T-helper 2 cell (primary cell): ENCODE measurements around the gene TMEM150A.
"Not testable (repeated sequence)": the region's sequence is repeated elsewhere in the genome, so short reads cannot be mapped to it uniquely, and the experiment has no call there.

Experiments used
- DNase-seq, 5 experiments: peaks; one replicate each; pipeline versions ENCODE4 v3.0.0 to v3.0.0-alpha.2; 2012 to 2022

TMEM150A gene

DNA sequence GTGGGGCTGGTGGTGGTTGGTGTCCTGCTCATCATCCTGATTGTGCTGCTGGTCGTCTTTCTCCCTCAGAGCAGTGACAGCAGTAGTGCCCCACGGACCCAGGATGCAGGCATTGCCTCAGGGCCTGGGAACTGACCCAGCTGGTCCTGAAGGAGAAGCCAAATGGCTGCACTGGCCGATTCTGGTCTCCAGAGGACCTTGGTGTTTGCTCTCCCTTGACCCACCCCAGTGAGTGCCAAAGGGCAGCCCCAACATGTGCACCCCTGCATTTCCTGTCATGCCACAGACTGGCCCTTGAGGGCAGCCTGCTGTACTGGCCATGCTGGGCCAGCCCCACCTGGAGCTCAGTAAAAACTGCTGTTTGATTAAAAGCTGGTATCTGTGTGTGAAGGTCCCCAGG lies 9.5 kb downstream of the TMEM150A start:
- no peak for DNase-seq

DNA sequence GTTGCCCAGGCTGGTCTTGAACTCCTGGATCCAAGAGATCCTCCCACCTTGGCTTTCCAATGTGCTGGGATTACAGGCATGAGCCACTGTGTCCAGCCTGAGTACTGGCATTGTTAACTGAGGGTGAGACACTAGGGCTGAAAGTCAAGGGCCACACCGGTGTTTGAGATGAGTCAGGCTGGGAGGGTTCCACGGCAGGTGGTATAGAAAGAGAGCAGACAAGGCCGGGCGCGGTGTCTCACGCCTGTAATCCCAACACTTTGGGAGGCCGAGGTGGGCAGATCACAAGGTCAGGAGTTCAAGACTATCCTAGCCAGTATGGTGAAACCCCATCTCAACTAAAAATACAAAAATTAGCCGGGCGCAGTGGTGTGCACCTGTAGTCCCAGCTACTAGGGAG lies 10.2 kb downstream of the TMEM150A start:
- not testable (repeated sequence) for DNase-seq

DNA sequence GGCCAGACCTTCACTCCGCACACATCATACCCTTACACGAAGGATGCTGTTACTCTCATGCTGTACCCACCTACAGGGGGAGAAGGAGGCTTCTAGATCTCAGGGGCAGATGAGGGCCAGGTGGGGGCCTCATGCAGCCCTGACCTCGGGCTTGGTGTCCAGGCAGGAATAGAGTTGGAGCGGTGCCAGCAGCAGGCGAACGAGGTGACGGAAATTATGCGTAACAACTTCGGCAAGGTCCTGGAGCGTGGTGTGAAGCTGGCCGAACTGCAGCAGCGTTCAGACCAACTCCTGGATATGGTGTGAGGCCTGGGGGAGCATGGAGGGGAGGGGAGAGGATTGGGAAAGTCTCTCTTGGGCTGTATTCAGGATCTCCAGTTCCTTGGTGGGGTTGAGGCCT lies 10.9 kb downstream of the TMEM150A start:
- DNase-seq = no peak

DNA sequence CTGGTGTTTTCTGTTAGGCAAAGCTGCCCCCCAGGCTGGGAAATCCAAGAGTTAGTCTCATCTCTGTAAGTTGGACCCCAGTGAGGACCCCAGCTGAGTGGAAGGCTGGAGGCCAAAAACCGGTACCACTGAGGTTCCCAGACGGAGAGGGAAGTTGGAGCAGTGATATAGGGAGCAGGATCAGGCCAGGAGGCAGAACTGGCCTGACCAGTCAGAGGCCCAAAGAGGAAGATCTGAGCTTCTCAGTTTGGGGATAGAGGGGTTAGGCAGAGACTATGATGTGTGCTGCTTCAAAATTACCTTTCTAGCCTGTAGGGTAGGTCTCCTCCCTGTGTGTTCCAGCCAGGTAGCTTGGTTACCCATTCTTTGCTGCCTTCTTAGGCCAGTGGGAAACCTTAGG lies 11.5 kb downstream of the TMEM150A start:
- DNase-seq = no peak

DNA sequence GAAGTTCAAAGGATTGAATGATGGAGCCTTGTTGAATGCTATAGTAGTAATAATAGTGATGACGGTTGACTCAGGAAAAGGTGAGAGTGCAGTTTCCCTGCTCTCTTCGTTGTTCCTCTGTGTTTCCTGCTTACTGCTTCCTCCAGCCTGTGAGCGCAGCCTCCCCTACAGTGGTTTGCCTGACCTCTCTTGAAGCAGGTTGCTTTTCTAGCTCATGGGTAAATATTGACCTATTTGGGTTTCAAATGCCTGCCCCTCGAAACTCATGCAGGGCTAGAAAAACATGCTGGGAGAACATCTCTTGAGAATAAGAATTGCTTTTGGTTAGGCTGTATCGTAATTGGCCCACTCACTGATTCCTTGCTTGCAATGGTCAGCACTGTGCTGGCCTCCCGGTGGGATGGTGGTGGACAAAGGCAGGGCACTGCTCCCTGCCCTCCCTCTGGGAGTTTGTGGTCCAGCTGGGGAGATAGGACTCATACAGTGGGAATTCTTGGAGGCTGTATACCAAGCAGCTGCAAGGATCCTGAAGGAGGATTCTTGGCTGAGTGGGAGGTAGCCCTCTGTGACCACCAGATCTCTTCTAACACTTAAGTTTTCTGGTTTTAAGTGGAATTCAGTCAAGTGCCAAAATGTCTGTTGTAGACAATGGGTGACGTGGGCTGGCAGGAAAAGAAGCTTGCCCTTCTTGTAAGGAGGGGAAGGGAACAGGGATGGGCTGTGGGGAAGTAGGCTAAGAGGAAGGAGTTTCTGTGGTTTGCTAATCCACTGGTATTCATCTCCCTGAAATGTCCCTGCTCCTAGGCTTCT lies 12.3 kb downstream of the TMEM150A start:
- DNase-seq = no peak

DNA sequence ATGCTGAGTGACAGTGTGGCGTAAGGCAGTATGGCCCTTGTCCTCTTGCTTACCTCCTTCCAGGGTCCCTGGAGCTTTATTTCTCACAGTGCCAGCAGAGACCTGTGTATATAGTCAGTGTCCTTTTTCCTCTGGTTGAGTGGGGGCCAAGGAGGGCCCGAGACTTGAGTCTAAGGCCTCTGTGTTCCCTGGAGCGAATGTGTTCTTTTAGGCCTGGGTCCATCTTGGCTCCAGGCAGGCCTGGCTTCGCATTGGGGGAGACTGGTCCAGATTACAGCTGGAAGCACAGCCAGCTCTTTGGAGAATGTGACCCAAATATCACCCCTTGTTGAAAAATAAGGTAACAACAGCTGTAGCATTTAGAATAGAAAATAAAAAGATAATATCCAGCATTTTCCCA lies 13.3 kb downstream of the TMEM150A start:
- DNase-seq = no peak

DNA sequence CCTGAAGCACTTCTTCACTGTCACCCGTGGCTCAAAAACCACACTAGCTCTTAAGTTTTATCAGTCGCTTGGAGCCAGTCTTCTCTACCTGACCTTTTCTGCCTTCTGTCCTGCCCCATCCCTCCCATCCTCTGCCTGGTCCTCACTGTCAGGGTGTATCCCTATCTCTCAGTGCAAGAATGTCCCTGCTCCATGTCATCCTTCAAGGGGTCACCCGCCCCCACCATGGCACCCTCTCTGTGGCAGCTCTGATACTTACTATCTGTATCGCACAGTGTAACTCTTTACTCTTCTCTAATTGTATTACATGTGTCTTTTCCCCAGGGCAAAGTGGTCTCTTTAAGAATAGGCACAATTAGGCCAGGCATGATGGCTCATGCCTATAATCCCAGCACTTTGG lies 13.9 kb downstream of the TMEM150A start:
- DNase-seq = no peak

DNA sequence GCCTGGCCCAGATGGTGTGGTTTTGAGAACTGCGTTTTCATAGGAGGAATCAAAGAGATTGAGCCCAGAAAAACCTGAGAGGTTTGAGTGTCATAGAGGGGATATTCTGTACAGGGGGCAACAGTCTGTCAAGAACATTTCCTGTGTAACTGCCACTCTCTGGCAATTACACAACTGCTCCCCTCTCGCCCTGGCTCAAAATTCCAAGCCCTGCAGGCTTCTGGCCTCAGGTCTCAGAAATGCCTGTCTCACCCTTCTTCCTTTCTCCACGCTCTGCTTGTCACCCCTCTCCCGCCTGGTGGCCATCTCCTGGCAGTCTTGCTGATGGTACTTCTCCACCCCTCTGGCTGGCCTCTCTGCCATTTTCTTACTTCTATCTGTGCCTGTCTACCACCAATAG lies 14.3 kb downstream of the TMEM150A start:
- no peak for DNase-seq

DNA sequence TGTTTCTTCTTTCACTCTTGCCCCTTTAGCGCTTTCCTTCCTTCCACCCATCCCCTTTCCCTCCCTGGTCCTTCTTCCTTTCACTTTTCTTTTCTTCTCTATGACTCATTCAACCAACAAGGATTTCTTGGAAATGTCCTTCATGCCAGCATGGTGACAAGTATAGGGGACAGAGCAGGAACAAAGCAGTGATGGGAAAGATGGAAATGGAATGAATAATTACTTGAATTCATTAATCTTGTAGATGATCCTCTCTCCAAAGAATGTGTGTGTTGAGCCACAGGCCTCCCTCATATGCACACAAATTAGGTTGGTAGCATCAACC lies 16.8 kb downstream of the TMEM150A start:
- DNase-seq = no peak

DNA sequence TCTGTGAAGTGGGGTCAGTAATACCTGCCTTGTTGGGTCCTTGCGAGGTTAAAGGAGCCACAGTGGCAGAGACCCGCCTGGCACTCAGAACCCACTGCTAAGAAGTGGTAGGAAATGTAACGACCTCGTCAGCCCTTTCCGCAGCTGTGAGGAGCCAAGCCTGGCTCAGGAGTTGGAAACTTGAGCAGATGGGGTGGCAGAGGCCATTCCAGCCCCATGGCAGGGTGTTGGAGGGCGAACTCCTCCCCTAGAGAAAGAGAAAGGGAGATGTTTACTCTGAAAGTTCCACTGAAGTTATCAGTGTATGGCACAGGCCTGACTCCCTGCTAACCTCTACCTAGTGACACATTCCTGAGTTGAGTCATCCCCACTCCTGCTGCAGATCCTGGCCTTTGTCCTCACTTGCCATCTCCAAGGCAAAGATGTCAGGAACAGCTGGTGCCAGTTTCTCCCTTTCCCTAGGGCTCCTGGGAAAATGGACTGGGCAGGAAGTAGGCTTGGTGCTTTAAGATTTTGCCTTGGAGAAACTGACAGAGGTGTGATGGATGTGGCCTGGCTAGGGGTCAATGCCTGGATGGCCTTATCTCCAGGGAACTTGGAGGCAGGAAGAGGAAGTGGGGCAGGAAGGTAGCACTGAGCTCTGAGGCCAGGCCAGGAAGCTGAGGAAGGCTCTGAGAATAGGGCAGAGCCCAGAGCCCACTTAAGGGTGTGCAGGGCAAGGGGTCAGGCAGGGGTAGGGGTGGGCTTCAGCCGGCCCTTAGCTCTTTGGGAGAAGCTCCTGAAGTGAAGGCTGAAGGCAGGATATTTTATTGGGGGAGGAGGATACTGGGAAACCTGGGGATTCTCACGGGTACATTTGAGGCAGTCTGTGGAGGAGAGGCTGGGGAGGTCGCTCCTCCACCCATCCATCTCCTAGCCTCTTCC lies 17.4 kb downstream of the TMEM150A start:
- DNase-seq = peak in 2 of 5 experiments; percentile 6 to 55

DNA sequence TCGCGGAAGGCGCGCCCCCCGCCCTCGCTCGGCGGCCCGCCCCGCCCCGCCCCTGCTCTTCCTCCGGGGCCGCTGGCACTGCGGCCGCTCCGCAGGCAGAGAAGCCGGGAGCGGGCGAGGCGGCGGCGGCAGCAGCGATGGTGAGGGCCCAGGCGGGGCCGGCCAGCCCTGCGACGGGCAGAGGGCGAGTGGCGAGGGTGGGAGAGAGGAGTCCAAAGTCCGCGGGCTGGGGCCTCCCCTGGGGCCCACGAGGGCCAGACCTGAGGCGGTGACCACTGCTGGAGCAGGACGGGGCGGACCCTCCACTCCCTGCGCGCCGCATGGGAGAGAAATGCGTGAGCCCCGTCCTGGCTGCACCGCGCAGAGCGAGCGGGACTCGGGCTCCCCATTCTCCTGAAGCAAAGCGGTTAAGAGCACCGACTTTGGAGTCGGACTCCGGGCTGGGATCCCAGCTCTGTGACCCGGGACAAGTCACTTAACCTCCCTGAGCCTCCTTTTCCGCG lies 18.1 kb downstream of the TMEM150A start, which contains the start of gene VAMP5:
VAMP5 (plus strand) TSS at position 78 of the 503 bp plus-strand sequence; CDS start at position 138, 60 bp downstream.
- DNase-seq = peak in 3 of 5 experiments; percentile 32 to 61 (median 33)

DNA sequence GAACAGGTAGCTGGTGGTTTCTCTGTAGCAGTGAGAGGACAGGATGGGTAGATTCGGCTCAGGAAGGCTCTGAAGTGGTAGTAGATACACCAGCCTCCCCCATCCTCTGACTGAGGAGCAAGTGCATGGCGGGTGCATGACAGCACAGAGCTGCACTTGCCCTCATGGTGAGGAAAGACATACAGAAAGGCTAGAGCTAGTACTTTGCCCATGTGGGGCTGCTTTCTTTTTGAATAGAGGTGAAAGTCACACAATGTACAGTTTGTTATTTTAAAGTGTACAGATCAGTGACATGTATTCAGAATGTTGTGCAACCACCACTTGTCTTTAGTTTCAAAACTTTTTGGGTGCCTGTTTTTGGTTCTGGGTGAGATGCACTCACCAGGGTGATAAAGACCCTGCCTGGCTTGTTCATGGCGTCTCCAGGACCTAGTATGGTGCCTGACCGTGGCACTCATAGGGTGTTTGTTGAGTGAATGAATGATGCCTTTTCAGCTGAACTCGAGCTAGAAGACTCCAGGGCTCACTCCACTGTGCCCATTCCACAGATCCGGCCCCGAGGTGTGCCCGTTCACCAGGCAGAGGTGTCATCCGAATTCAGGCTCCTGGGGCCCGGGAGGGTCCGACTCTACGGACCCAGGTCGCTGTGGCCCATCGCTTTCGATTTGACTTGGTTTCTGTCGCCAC lies 18.7 kb downstream of the TMEM150A start:
- DNase-seq = peak in 1 of 5 experiments; percentile 60

DNA sequence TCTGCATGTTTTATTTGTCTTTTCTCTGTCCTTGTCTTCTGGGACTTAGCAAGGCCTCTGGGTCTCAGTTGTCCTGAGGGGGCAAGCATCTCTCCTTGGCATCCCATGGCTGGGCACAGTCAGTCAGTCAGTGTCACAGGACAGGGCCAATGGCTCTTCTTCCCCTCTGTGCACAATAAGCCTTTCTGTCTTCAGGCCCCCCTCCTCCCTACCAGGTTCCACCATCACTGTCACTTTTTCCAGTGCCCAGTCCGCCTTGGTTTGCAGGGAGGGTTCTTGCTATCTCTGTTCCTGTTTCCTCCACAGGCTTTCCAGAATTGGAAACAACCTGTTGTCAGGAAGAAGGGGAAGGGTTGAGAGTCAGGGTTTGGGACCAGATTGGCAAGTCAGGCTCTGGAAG lies 20.0 kb downstream of the TMEM150A start:
- no peak for DNase-seq

DNA sequence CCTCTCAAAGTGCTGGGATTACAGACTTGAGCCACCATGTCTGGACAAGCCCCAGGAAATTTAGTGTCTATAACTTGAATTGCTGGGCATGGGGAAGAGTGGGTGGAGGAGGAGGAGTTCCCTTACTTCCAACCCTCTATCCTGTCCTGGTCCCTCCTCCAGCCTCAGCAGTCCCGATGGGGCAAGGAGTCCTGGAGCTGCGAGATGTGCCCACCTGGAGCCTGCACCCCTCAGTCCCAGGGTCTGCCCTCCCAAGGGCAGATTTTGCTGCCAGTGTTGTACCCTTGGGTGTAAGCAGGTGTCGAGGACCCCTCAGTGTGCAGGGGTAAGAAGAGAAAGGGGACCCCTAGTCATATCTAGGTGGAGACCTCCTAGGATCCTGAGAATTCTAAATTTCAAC lies 22.3 kb downstream of the TMEM150A start:
- no peak for DNase-seq

DNA sequence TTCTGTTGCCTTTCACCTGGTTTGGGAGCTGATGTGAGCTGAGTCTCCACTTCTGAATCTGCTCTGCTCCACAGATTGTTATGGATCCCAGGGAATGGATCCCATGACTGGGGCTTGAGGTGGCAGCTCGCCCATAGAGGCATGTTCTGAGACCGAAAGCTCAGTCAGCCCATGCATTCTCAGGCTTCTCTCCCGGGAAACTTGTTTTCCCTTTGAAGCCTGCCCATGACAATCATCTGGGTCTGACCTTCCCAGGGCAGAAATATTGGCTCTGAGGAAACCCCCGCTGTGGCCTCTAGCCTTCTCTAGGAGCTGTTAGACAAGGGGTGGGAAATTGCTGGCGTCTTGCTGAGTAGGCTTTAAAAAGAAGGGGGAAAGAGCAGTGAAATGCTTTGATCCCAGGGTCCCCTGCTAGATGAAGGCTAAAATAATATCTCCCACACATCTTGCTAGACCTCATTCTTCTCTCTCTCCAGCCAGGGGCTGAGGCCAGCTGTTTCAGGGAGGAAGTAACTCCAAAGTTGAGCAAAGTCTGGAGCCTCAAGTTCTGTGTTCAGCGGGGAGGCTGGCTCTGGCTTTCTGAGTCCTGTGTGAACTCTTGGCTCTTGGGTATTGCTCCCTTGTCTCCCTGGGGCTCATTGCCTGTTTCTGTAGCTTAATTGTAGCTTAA lies 23.1 kb downstream of the TMEM150A start:
- DNase-seq = no peak

DNA sequence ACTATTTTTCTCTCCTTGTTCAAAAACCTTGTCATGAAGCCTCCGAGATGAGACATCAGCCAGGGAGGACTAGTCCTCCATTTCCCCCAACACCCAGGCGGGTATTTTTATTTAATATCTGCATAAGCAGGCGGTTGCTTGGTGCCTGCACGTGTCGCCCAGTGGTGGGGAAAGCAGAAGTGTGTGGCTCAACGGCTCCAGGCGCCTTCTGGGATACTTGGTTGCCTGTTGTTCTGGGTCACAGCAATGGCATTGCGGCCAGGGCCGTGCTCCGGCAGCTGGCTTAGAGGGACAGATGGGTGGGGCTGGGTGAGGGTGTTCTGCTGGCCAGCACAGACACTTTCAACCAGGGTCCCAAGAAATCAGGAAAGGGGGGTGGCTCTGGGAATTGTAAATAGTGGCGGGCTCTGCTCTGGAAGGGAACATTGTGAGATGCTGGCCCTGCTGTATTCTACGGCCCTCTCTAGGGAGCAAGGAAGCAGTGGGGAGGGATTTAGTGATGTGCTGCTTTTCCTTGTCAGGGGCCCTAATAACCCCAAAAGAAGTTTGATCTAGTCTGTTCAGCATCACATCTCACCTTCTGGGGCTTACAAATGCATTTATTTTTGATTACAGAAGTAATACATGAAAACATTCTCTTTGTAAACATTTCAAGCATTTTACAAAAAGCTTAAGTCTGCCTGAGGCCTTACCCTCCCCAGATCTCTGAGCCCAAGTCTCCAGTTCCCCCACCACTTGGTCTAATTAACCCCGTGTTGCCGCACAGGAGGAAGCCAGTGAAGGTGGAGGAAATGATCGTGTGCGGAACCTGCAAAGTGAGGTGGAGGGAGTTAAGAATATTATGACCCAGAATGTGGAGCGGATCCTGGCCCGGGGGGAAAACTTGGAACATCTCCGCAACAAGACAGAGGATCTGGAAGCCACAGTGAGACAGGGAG lies 24.0 kb downstream of the TMEM150A start:
- DNase-seq = peak in 1 of 5 experiments; percentile 38

DNA sequence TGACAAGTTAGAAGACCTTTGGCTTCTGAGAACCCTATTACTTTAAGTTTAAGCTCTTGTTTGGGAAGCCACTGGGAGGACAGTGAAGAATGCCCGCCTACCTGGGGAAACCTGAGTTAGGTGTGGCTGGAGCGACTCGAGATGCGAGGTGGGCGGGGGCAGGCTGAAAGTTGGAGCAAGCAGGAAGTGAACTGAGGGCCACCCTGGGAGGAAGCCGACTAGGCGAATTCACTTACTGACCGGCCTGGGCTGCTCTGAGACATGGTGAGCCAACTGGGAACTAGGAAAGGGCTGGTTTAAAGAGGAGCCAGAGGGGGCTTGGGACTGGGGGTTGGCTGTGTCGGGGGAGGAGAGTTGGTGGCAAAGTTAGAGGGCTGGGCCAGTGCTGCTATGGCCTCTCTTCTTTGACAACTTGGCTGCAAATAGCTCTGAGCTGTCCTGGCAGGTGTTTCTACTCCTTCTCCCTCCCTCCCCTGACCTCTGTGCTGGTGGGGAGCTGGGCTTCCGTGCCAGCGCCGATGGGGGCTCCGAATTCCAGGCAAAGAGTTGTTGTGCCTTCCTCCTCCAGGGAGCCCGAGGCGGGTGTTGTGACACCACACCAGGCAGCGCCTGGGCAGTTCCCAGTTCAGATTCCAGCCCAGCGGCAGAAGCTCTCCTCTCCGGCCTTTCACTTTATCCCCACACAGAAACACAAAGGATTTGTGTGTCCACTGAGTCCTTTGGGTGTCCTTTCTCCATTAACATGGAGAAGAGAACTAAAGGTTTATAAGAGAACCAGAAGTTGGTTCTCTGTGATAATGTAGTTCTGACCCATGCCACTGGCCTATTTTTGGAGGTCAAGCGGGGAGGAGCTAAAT lies 24.9 kb downstream of the TMEM150A start, which contains the start of gene VAMP8:
VAMP8 (plus strand) TSS at position 201 of the 857 bp plus-strand sequence; CDS start at position 262, 61 bp downstream.
- DNase-seq = peak; percentile 39 to 74 (median 48)

DNA sequence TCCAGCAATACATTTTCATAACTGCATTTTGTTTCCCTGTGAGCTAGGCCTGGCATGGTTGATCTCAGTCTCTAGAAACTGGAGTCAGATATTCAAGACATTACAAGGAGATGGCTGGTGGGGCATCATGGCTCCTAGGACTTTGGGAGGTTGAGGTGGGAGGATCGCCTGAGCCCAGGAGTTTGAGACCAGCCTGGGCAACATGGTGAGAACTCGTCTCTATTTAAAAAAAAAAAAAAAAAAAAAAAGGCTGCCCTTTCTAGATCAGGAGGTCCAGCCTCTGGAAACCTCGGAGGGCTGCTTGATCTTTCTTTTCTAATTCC lies 25.5 kb downstream of the TMEM150A start:
- no peak for DNase-seq

DNA sequence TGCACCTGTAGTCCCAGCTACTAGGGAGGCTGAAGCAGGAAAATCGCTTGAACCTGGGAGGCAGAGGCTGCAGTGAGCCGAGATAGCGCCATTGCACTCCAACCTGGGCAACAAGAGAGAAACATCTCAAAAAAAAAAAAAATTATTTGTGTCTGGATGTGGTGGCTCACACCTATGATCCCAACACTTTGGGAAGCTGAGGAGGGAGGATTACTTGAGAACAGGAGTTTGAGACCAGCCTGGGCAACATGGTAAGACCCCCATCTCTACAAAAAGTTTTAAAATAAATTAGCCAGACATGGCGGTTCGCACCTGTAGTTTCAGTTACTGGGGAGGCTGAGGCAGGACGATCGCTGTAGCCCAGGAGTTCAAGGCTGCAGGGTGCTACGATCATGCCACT lies 26.8 kb downstream of the TMEM150A start:
- no peak for DNase-seq

DNA sequence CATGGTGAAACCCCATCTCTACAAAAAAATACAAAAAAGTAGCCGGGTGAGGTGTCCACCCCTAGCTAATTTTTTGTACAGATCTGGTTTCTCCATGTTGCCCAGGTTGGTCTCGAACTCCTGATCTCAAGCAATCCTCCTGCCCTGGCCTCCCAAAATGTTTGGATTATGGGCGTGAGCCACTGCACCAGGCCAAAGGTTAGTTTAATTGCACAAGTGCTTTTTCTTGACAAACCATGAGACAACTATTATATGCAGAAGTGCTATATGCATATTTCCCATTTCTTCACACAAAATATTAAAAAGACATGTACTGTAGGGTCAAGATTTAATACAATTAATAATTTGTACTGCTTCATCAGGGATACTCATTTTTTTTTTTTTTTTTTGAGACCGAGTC lies 36.2 kb downstream of the TMEM150A start:
- no peak for DNase-seq
